Measurements from ENCODE around the gene FOS.

- TF ChIP-seq CTCF (IDR thresholded peaks at IDR 0.05) (no peak), ZFX (IDR thresholded peaks at IDR 0.05; ENCODE audit: borderline replicate concordance) (no peak)
Observed at GRCh38 chr14:75262641-75263040, 16.0 kb upstream of the FOS start.
